HCT116 (cell line): ENCODE measurements around the gene SEMA3B.
A peak's percentile ranks its signal among the peaks of the same experiment; 100 is the strongest.

Source experiments
- CTCF ChIP-seq, 3 experiments: fragments of 200-600 bp in 1 of 3; sonication (generic) in 1 of 3; IDR thresholded peaks in 2 of 3; conservative IDR thresholded peaks in 1 of 3; 2 replicates each; pipeline ENCODE4 v1.5.1; 2012 to 2017; ENCODE audit warnings: low read depth in 2 of 3, low read length in 2 of 3, antibody characterized with exemption in 1 of 3, borderline replicate concordance in 1 of 3, control low read depth in 1 of 3, mild to moderate bottlenecking in 1 of 3, mixed read lengths in 1 of 3, mixed run types in 1 of 3, moderate library complexity in 1 of 3; ENCODE audit not compliant: insufficient read depth in 1 of 3
- EZH2phosphoT487 ChIP-seq: fragments of 200-600 bp; IDR thresholded peaks from 2 replicates; pipeline ENCODE4 v1.6.1; 2018; ENCODE audit warnings: antibody characterized with exemption, borderline replicate concordance
- MAX ChIP-seq: IDR thresholded peaks from 2 replicates; pipeline ENCODE4 v1.6.1; 2012
- RAD21 ChIP-seq: IDR thresholded peaks from 2 replicates; pipeline ENCODE4 v1.6.1; 2012; ENCODE audit warnings: low read depth, mild to moderate bottlenecking
- REST ChIP-seq: IDR thresholded peaks from 2 replicates; pipeline ENCODE4 v1.6.1; 2012; ENCODE audit warnings: low read depth
- SRF ChIP-seq: IDR thresholded peaks from 2 replicates; pipeline ENCODE4 v1.6.1; 2012; ENCODE audit warnings: low read depth

GRCh38 chr3:50303013-50303815 lies 34.3 kb downstream of the SEMA3B start, which contains the start of gene HYAL1:
- TF ChIP-seq SRF (no peak), CTCF (IDR thresholded peaks at IDR 0.05 in 2 of 3, conservative IDR thresholded peaks at IDR 0.05 in 1 of 3; ENCODE audit: borderline replicate concordance in 1 of 3, insufficient read depth in 1 of 3, low read depth in 2 of 3, low read length in 2 of 3) (peak in 2 of 3 experiments; percentile 35 to 46; a peak in 4 of 6 replicates), RAD21 (no peak), EZH2phosphoT487 (no peak), MAX (no peak), REST (no peak)
